Bronchial epithelial cell (primary cell): ENCODE results near the gene VTI1A. TPM values are rescaled to one million over a fixed set of nuclear protein-coding genes. Genes with fewer than 3 reads are reported as not detected.

Experiments
- DNase-seq: peaks from one replicate; pipeline ENCODE4 v3.0.0-alpha.2; 2010; ENCODE audit warnings: low read depth
- FAIRE-seq: peaks from 2 replicates; lab custom pipeline; 2011; peaks lifted over from hg19 to GRCh38; lab: Jason Lieb, UNC
- H3K27me3 ChIP-seq: 2 replicates; pipeline ENCODE4 v1.5.1; 2011; ENCODE audit warnings: low read length; ENCODE audit not compliant: control insufficient read depth, insufficient read depth
- H3K36me3 ChIP-seq: 2 replicates; pipeline ENCODE4 v1.5.1; 2011; ENCODE audit warnings: low read length; ENCODE audit not compliant: control insufficient read depth, insufficient read depth
- H3K4me3 ChIP-seq: 2 replicates; pipeline ENCODE4 v1.5.1; 2011; ENCODE audit warnings: mild to moderate bottlenecking, low read depth, low read length, control low read depth
- CTCF ChIP-seq: IDR thresholded peaks from 2 replicates; pipeline ENCODE4 v1.5.1; 2011; ENCODE audit warnings: mild to moderate bottlenecking, moderate library complexity, low read length, control low read depth, inconsistent platforms; ENCODE audit not compliant: insufficient read depth, severe bottlenecking
- total RNA-seq: library from RNA; depleted of rRNA; stranded (reverse); fragments of >200 nt; gene quantifications from 2 replicates; pipeline ENCODE4 v1.2.1, GENCODE V29; 2014

VTI1A gene
- total RNA-seq, 1 donor from 2014 or later: 36.6 TPM

GRCh38 chr10:112778579-112778978, 331.6 kb downstream of the VTI1A start:
- peak; percentile 14 for DNase-seq

DNA sequence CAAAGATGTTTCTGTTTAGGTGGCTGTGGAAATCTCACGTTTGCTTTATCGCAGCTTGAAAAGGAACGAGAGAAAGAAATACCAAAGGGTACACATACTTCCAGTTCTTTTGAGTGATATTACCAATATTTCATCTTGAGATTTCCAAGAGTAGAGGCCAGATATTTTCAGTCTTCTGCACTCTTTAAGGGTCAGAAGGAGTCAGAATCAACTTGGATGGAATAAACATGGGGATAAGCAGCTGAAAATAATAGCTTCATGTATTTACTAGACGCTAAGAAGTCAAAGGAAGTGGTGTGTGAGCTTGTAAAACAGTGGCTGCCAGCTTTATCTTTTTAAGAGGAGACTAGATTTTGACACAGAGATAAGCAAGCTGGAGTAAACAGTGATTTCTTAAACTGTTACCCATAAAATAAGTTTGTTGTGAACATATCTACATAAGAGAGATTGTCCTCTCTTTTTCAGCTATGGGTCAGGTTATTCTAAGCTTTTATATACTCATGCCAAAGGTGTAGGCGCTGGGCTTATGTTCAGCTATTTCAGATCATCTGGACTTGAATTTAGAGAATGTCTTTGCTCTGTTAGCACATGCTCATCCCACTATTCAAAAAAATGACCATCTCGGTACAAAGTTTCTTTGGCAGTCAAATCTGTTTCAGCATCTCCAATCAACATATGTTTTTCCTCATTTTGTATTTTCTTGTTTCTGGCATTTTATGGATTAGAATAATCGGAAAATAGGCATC, 332.2 kb downstream of the VTI1A start:
- FAIRE-seq: no peak

More at GRCh38 chr10:112778579-112778978, 331.6 kb downstream of the VTI1A start:
- no peaks in the 10 kb centered on the region for H3K27me3 ChIP-seq
- no peaks in the 10 kb centered on the region for H3K36me3 ChIP-seq
- TF ChIP-seq CTCF: no peak
- H3K4me3 ChIP-seq: no peak overlapping the region
- no peak for FAIRE-seq

DNA sequence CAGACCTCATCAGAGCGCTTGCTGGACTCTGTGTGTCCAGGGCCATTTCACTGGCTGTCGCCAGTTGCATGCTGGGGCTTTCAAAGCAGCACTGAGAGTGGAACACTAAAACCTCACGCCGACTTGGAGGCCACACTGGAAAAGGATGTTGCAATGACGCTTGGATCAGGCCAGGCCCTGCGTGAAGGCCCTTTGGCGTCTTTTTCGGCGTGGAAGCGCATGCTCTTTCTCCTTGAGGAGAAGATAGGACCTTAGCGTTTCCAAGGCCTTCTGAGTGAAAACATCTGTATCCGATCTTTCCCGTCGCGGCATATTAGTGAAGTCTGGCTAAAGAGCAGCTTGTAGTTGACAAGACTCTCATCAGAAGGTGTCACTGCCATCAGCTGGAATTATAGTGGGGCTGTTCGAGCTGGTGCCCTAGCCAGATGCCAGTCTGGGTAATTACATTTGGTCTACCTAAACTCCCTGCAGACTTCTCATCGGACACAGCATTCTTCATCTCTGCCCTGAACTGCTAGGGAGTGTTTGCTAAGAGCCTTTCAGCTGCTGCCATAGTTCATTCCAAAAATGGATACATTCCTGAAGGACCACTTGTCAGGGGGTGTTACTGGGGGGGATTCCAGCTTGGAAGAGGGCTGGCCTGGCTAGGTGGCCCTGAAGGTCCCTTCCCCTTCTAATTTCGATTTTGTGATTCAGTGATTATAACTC, 335.3 kb downstream of the VTI1A start:
- no peak for FAIRE-seq
- no peaks in the 10 kb centered on the region for H3K36me3 ChIP-seq
- TF ChIP-seq CTCF: no peak
- no peaks in the 10 kb centered on the region for H3K27me3 ChIP-seq
- no peak for DNase-seq
- H3K4me3 ChIP-seq: no peak overlapping the region

More for the DNA sequence above, 332.2 kb downstream of the VTI1A start:
- H3K4me3 ChIP-seq: no peak overlapping the region
- no peak for DNase-seq
- H3K27me3 ChIP-seq: no peaks in the 10 kb centered on the region
- TF ChIP-seq CTCF: no peak
- no peaks in the 10 kb centered on the region for H3K36me3 ChIP-seq

DNA sequence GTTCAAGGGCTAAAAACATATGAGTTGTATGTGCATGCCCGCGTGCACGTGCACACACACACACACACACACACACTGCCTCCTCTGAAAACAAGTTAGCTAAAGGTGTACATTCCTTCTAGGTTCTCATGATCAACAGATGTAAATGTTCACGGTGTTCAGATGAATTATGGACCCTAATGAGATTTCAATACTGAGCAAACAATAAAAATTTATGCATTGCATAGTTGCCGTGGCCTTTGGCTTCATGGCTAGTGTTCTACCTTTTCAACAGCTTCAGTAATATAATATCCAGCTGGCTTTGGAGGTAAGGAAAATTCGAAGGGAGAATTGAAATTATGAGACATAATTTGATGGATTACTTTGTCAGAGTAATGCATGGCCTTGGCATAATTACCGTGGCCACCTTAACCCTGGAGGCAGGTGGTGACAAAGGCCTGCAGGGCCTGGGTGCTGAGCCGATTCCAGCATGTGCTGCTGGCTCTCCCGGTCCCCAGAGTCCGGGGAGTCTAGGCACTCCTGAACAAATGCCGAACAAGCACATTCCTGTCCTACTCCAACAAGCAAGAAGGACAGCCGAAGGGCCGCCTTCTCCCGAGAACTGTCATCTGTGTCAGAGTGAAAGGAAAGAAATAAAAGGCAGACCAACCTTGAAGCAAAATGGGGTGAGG, 336.5 kb downstream of the VTI1A start:
- TF ChIP-seq CTCF: no peak
- FAIRE-seq (no peak), DNase-seq (peak; percentile 38)
- Histone ChIP-seq H3K4me3 (no peak overlapping the region), H3K36me3 (no peaks in the 10 kb centered on the region), H3K27me3 (no peaks in the 10 kb centered on the region)

DNA sequence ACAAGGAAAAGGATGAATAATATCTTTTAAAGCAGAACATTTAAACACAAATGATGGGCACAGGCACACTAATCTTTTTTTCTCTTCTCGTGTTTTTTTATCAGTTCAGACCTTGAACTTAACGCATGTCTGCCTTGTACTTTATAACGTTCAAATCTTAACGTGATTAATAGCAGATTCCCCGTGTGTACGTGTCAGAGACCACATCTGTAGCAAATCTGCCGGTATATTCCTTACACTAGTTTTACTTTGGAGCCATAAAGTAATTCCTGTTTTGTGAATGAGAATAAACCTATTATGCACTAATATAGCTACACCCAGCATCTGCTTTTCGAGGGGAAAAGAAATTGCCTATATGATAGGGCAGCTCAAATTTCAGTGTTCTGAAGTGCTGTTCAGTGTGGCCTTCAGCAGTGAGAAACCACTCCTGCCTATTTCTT, 337.0 kb downstream of the VTI1A start:
- H3K27me3 ChIP-seq: no peaks in the 10 kb centered on the region
- TF ChIP-seq CTCF: no peak
- H3K36me3 ChIP-seq: no peaks in the 10 kb centered on the region
- peak; percentile 20 for DNase-seq
- FAIRE-seq: no peak
- no peak overlapping the region for H3K4me3 ChIP-seq
